Middle frontal gyrus (tissue), 1 donor: Measurements from ENCODE around the gene RPH3AL.
"Not testable (repeated sequence)": the region's sequence is repeated elsewhere in the genome, so short reads cannot be mapped to it uniquely, and the experiment has no call there.

Experiments used
- DNase-seq: peaks from one replicate; pipeline ENCODE4 v3.0.0-alpha.2; 2015; ENCODE audit warnings: low spot score; ENCODE audit errors: extremely low spot score

The RPH3AL gene

DNA sequence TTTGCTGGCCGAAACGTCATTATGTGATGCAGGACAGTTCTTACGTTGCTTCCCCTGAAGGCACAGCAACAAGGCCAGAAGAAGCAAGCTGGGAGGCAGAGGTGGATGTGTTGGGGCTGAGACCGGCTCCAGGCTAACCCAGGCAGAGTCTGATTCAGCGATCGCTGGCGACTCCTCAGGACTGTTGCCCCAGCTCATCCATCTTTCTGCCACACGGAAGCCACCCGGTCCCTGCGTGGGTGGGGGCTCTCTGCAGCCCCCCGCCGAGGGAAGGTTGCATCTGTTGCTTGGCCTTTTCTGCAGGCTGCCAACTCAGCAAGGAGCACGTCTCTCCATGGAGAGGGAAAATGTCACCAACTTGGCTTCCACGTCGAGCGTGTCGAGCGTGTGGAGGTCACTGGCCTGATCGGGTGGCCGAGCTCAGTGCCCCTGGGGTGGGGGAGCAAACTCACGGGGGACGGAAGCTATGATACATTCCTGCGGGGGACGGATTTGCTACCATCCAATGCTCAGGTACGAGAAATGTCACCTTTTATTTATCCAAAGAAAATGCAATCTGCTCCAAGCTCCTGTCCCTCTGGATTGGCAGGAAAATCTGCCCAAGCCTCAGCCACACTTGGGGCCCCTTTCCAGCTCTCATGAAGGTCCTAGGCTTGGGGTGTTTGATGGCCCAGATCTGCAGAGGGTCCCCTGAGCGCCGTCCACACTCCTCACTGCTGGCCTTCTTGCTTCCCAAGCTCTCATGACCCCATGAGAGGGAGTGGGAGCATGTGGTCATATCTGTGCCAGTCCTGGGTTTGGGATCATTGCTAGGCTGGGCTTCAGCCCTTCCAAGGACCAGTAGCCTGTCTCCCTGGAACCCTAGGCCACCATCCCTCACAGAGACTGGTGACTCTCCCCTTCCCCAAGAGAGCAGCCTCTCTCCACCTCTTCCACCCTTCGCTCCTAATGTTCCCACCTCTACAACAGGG, 69.4 kb downstream of the RPH3AL start:
- no peak for DNase-seq

DNA sequence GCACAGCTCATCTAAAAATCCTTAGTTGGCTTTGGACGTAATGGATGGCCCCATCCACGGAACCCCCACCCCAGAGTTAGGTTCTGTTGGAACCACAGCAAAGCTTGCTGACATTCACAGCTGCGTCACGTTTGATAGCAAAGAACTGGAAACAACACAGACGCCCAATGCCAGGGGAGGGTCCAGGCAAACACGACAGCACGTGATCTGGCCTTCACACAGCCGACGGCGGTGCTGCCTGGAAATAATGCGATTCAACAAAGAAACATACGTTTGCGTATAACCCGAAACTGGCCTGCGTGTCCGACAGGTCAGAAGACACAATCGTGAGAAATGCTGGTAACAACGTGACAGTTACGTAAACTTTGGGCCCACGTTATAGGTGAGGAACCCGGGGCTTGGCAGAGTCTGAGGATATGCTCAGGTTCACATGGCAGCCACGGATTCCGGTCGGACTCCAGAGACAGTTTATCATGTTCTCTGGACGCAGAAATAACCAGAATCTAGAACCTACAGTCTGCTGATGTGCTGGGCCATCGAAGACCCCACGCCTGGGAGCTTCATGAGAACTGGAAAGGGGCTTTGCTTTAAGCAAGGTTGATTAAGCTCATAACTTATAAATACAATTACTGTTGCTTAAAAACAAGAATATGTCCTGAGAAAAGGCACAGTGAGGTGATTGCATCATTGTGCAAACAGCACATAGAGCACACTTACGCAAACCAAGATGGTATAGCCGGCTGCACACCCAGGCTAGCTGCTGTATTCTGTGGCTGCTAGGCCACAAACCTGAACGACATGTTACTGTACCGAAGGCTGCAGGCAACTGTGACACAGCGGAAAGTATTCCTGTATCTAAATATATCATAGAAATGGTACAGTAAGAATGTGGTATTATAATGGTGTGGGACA, 70.4 kb downstream of the RPH3AL start:
- DNase-seq: no peak

DNA sequence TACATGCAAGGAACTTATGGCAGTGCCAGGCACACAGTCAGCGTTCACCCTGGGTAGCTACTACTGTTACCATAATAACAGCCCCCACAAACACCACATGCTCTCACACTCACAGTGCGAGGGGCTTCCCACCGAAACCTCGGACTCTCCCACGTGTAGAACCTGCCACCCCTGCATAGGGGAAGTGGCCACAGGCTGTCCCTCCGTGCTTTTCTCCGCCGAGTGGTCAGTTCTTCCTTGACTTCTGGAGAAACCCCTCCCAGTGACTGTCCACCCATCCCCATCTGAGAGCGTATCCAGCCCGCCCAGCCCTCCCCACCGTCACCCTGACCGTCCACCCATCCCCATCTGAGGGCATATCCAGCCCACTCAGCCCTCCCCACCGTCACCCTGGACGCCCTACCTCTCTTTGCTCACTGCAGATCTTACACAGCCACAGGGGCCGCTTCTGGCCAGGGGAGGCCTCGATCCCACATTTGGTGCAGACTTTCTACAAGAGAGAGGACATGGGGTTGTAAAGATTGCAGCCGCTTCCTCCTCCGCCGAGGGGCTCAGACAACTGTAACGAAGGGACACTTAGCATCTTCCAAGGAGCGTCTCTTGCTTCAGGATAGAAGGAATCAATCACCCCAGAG, 71.1 kb downstream of the RPH3AL start:
- DNase-seq: no peak

DNA sequence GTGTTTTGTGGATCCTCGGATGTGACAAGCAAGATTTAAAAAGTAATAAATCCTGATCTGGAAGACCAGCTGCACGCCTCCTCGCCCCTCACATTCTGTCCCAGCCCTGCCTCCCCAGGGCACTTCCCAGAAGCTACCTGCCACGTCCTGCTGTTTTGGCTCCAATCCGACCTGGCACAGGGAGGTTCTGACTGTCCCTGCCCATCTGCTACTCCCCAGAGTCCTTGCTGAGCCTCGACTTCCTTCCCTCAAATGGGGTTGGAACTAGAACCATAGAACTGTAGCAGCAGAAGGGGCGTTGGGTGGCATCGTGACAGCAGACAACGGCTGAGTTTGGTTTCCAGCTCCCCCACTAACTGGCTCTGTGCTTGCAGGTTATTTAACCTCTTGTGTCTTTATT, 71.7 kb downstream of the RPH3AL start:
- DNase-seq: no peak

DNA sequence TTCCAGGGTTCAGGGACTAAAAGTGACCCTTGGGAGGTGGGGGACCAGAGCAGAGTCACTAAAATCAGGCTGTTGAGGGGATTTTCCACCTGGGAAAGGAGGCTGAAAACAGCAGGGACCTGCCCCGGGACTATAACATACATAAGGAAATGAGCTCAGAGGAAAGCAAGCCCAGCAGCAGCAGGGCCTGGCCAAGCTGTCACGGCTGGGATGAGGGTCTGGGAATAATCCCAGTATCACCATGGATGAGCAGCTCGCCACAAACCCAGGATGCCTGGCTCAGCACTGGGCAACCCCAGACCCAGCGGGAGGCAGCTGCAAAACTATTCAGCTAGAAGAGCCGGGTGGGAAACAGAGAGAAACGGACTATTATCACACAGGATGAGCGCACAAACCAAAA, 72.4 kb downstream of the RPH3AL start:
- no peak for DNase-seq

DNA sequence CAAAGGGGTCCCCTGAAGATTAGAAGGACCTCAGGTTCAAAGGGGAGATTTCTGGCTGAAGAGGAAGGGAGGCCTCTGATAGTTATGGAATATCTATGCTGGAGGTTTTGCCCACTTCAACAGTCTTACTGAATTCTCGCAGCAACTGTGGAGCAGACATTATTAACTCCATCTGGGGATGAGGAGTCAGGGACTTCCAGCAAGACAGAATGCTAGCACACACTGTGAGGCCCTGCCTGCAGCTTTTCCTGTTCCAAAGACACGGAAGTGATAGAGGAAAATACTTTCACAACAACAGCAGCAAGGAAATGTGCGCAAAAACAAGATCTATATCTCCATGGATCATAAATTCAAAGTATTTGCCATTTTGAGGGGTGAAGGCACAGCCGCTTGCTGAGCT, 72.8 kb downstream of the RPH3AL start:
- DNase-seq: no peak

DNA sequence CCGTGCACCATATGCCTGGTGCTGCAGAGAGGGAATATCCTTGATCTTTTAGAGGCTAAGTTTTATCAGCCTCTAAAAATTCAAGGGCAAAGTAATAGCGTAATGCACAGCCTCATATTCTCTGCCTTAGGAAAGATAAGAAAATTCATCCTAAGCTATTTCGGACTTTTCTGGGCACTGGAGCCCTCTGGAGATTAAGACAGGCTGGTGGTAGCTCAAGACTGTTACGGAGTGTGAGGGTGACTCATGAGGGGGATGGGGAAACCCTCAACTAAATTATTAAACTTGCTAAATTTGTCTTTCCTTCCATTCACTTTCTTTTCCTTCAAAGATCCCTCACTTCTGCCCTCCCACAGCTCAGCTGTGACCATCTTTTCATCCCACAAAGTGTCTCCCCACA, 73.3 kb downstream of the RPH3AL start:
- DNase-seq: no peak

DNA sequence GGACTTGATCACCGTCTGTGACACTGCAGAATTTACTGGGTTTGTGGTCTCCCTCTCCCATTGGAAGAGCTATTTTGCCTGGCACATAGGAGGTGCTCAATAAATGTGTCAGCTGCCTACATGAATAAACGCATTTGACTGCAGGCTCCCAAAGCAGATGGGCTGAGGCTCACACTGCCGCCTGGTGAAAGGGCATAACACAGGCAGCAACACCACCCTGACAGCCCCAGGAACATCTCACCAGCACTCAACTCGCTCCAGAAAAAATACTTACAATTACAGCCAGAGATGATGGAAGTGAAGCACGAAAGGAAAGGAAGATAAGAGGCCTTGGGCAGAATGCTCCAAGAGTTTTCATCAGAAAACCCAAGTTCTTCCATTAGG, 73.9 kb downstream of the RPH3AL start:
- no peak for DNase-seq

DNA sequence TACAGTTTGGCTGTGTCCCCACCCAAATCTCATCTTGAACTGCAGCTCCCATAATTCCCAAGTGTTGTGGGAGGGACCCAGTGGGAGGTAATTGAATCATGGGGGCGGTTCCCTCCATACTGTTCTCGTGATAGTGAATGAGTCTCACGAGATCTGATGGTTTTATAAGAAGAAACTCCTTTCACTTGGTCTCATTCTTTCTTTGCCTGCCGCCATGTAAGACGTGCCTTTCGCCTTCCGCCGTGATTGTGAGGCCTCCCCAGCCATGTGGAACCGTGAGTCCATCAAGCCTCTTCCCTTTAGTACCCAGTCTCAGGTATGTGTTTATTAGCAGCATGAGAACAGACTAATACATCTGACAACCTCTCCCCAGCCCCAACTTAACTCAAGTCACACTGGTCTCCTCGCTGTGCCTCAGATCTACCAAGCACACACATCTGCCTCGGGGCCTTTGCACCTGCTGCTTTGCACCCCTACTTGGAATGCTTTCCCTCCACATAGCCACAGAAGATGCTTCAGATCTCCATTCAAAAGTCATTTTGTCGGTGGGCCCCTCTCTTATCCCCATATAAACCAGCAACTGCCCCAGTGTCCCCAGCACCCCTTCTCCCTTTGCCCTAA, 74.4 kb downstream of the RPH3AL start:
- no peak for DNase-seq

DNA sequence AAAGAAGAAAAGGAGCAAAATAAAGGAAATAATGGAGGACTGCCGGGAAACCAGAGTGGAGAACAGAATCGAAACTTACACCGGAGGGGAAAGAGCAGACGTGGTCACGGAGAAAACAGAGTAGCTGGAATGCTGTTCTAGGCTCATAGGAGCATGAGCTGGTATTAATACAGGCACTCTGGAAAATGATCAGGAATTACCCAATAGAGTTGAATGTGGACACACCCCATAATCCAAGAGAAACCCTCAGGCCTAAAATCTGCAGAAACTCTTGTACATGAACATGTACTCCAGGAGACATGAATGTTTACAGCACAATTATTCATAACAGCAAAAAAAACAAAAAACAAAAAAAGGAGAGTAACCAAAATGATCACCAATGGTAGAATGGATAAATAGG, 77.7 kb downstream of the RPH3AL start:
- no peak for DNase-seq

DNA sequence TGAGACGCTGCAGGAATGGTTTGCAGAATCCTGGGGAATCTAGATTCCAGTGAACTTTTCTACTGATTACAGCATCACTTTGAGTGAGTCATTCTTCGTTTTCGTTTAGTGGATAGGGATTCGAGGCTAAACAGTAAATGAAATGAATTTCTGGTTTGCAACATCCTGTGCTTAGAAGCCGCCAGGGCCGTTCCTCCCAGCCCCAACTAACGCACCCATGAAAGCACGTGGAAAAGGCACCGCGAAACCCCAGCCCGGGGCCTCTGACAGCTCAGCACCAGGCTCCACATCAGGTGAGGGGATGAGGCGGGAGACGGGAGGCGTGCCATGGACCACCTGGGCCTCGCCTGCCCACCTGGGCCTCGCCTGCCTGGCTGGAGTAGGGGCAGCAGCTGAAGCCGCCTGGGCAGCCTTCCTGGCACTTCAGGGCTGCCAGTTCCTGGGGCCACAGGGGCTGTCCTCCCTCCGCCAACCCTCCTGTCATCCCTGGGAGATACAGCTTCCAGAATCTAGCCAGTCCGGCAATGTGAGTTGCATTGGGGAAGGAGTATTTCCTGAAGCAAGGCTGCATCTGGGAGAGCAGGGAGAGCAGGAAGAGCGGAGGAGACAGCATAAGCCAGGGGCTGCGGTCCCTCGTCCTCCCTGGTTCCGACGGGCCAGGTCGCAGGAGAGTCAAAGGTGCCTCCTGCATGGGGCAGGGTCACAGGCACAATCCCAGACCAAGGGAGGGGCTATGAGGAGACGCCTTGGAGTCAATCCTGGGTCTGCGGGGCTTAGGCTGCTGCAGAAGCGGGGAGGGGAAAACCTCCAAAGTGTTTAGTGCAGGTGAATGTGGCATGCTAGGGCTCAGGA, 78.4 kb downstream of the RPH3AL start:
- no peak for DNase-seq

DNA sequence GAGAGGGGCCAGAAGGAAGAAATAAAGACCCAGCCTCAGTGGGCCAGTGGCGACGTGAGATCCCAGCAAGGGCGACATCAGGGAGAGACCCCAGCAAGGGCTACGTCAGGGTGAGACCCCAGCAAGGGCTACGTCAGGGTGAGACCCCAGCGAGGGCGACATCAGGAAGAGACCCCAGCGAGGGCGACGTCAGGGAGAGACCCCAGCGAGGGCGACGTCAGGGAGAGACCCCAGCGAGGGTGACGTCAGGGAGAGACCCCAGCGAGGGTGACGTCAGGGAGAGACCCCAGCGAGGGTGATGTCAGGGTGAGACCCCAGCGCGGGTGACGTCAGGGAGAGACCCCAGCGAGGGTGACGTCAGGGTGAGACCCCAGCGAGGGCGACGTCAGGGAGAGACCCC, 79.8 kb downstream of the RPH3AL start:
- not testable (repeated sequence) for DNase-seq

DNA sequence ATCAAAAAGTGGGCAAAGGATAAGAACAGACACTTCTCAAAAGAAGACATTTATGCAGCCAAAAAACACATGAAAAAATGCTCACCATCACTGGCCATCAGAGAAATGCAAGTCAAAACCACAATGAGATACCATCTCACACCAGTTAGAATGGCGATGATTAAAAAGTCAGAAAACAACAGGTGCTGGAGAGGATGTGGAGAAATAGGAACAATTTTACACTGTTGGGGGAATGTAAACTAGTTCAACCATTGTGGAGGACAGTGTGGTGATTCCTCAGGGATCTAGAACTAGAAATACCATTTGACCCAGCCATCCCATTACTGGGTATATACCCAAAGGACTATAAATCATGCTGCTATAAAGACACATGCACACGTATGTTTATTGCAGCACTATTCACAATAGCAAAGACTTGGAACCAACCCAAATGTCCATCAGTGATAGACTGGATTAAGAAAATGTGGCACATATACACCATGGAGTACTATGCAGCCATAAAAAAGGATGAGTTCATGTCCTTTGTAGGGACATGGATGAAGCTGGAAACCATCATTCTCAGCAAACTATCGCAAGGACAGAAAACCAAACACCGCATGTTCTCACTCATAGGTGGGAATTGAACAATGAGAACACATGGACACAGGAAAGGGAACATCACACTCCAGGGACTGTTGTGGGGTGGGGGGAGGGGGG, 80.5 kb downstream of the RPH3AL start:
- not testable (repeated sequence) for DNase-seq

DNA sequence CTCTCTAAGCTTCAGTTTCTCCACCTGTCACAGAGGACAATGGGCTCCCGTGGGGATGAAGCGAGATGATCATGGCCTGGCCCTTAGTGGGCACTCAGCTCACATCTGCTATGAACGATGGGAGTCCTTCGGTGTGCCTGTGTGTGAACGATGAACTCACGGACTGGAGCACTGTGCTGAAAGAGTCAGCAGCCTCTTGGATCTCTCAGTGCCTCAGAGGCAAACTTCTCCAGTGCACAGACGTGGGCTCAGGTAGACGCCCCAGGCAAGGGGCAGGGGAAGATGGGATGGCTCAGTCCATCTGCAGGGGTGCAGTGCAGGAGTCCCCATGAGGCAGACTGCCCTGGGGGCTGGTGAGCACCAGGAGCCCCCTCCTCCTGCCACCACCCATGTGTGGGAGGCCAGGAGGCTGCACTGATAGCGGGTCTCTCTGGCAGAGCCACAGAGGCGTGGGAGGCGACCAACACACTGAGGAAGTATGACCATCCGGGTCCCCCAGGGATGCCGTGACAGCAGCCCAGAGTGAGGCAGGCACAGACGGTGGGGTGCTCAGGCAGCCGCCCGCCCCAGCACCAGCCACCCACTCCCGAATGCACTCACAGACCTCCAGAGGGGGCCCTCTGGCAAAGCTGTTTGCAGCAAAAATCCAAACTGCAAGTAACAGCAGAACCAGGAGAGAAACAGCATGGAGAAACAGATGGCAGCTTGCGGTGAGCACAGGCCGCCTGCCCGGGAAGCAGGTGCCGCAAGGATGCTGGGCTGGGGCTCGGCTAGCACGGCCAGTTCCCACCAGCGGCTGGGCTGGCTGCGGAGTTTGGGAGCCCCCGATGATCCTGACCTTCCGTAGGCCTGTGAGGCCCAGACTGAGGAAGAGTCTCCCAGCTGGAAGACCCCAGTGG, 82.7 kb downstream of the RPH3AL start:
- DNase-seq: no peak

DNA sequence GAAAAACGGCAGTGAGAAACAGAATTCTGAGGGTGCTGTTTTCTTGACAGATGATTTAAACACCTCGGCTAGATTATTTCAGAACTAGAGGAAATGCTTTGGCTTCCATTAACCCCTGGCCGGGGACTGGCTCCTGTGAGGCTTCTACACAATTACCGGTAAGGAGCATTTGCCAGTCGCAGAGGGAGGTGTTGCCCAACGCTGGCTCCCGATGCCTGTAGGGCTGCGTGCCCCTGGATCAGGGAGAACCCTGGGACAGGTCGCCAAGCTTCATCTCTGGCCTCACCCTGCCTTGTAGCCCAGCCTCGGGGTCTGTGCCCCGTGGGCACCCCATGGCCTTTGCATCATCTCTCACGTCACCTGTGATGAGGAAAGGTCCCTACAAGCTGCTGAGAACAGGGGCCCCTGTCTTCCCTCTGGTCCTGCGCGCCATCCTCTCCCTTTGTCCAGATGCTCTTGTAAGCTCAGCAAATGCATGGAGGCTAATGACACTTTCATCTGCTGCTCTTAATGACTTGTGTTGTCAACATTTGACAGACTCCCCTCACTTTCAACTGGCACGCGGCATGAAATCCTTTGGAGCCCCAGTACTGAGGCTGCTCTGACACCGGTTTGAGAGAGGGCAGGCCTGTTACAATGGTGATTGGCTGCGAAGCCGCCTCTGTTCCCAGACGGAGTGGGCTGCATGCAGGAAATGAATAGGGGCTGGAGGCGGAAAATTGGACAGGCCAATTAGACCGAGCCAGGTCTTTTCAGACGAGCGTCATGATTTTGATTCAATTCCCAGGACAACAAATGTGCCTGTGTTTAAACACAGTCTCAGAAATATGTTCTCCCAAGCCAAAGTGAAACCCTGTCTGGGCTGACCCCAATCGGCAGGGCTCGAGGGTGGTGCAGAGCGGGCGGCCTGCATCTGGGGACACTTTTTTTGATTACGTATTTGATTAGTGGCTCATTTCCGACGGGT, 85.6 kb downstream of the RPH3AL start:
- DNase-seq: no peak

DNA sequence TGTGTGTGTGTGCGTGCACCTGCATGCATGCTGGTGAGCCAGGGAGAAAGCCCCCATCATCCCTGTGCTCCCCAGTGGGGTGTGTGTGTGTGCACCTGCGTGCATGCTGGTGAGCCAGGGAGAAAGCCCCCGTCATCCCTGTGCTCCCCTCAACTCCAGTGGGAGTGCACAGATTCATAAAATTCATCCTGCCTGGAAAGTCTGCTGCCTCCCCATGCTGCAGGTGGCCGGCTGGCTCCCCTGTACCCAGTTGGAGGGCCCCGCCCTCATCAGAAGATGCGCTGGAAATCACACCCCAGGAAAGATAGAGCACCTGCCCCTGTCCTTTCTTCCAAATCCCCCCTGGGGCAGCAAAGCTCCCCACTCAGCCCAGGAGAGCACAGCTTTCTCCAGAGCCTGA, 86.4 kb downstream of the RPH3AL start:
- DNase-seq: no peak

DNA sequence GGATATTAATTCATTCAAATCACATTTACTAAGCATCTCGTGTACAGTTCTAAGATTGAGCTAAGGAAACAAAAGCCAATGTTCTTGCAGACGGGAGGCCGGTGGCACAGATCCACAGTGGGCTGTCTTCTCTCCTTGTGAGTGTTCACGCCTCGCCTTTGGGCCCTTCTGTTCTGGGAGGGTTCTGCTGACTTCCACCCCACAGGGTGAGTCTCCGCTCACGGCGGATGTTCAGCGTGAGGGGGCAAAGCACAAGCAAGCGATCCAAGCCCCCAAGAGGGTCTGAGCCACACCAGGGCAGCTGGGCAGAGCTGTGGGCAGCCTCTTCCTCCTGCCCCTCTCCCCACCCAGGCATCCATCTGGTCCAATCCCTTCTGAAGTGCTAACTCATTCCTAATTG, 86.9 kb downstream of the RPH3AL start:
- DNase-seq: no peak

DNA sequence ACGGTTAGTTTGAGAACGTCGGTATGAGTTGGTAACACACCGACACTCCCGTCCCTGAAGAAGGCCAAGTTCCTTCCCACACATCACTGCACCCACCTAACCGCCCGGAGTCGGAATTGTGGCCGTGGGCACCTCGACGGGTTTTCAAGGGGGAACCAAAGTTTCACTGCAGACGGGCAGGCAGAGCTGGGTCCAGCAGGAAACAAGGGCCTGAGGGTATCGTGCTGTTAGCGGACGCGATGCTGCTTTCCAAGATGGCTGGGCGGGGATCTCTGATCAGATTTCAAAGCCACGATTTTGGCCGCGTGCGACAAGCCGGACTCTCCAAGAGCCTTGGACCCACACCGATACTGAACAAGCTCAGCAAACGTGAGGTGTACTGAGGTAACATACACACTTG, 88.8 kb downstream of the RPH3AL start:
- DNase-seq: no peak
